RCC 7860 (cell line): ENCODE data around the gene FOXP3.

Experiments
- DNase-seq: peaks from one replicate; pipeline ENCODE4 v3.0.0-alpha.2; 2015; ENCODE audit warnings: low spot score
- FAIRE-seq: peaks from 2 replicates; lab custom pipeline; 2012; peaks lifted over from hg19 to GRCh38; lab: Jason Lieb, UNC

The FOXP3 gene

GRCh38 chrX:49276207-49276606 lies 11.7 kb upstream of the FOXP3 start:
- FAIRE-seq (no peak), DNase-seq (no peak)

DNA sequence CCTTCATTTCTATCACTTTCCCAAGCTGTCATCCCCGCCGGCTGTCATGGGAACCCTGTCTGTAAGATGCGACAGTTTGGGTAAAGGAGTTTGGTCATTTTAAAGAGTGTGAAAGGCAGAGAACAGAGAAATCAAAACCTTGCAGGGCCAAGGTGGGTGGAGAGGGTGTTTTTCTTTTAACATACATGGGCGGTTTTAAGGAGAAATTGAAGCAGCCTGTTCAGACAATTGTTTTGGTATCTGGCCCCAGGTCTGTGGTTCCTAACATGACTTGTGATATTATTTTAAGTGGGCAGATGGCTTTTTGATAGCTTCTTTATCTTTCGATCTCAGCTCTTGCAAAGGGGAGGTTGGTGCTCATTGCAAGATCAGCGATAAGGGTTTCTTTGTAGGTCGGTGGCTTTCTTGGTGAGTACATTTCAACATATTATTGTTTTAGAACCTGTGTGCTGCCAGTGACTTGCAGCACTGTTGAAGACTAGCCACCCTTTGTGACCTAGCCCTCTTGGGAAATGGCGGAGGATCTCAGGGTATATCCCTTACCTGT lies 8.7 kb upstream of the FOXP3 start:
- FAIRE-seq (no peak), DNase-seq (no peak)

DNA sequence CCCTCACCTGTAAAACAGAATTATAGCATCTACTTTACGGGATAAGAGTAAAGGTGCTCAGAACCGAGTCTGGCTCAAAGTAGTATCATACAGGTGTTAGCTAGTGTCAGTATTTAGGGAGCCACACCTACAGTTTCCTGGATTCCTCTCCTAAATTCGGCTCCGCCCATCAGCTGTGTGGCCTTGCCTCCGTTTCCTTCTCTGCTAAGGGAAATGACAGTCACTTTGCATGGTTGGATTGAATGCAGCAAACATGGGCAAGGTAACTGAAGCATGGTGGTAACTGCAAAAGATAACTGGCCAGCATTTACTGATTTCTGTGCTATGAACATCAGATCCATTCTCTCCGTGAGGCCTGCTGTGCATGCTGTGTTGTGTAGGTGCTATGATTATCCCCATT lies 7.9 kb upstream of the FOXP3 start:
- FAIRE-seq (no peak), DNase-seq (no peak)

DNA sequence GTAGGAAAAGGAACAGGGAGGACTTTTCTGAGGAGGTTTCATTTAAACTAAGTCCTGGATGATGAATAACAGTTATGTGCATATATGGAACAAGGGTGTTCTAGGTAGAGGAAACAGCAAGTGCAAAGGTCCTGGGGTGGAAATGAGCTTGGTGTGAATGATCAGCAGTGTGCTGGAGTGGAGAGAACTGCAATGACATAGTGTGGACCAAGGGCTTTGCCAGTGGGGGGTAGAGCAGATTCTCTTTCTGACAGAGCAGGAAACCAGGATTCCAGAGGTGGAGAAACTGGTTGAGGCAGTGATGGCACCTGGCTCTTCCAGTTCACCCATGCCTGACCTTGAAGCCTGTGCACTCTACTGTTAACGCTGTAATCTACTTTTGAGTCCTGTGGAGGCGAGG lies 6.8 kb upstream of the FOXP3 start:
- FAIRE-seq (no peak), DNase-seq (no peak)

DNA sequence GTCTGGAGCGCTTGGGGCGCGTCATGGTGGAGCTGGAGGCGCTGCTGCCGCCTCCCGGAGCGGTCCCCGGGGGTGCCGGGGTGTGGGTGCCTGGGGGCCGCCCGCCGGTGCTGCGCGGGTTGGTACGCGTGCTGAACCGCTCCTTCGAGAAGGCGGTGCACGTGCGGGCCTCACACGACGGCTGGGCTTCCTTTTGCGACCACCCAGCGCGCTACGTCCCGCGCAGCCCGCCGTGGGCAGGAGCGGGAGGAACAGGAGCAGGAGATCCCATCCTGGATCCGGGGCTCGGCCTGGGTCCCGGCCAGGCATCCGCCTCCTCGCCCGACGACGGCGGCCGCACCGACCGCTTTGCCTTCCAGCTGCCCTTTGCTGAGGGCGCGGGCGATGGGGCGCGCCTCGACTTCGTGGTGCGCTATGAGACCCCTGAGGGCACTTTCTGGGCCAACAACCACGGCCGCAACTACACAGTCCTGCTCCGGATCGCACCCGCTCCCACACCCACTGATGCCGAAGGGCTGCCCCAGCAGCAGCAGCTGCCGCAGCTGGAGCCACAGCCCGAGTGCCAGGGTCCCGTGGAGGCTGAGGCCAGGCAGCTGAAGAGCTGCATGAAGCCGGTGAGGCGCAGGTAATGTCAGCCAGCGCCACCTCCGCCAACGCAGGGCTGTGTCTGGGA lies 5.9 kb upstream of the FOXP3 start:
- FAIRE-seq (no peak), DNase-seq (no peak)

GRCh38 chrX:49269767-49270248 lies 5.3 kb upstream of the FOXP3 start, which contains the start of gene PPP1R3F:
TSS of gene PPP1R3F (plus strand) at chrX:49269793. CDS start at chrX:49269870, 77 bp downstream.
- DNase-seq (no peak), FAIRE-seq (no peak)

- peak; percentile 95 for DNase-seq
- peak; percentile 93 for FAIRE-seq
Measured at GRCh38 chrX:49269010-49269766, 4.7 kb upstream of the FOXP3 start.

GRCh38 chrX:49268702-49269009 lies 4.1 kb upstream of the FOXP3 start:
- FAIRE-seq, result no peak

DNA sequence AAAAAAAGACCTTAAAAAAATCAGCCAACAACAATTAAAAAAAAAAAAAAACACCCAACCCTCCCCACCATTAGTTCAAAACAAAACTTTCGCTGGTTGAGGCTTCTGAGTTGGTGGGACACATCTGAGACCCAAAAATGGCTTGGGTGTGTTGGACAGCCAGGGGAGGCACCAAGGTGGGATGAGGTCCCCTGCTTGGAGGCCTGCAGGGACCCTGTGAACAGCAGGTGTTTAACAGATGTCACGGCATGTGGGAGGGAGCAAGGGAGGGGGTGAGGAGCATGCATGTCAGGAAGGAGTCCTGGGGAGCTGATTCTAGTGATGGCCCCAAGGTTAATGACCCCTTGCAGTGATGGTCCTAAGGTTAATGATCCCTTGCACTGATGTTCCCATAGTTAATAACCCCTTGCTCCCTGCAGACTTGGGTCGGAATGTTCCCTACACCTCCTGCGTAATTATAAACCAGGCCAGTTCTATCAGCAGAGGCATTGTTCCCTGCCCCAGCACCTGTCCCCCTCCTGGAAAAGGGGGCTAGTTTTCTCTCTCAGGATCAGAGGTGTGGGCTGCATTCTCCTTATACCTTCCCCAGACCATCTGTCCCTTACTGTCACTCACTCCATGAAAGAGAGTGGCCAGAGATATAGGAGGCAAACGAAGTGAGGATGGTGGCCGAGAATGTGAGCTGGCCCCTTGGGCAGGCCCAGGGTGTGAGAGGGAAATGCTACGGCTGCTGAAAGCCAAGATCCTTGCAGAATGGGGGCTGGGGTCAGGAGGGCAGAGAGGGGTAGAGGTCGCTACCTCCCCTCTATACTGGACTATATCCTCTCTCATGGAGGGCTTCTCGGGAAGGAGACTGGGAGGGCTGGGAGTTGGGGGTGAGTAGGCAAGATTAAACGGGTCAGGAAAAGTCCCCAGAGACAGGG lies 2.3 kb upstream of the FOXP3 start:
- FAIRE-seq (no peak), DNase-seq (no peak)

More at GRCh38 chrX:49268702-49269009, 4.1 kb upstream of the FOXP3 start:
- DNase-seq, result no peak

GRCh38 chrX:49263631-49264030 lies 879 bp downstream of the FOXP3 start:
- FAIRE-seq, result no peak
- no peak for DNase-seq

DNA sequence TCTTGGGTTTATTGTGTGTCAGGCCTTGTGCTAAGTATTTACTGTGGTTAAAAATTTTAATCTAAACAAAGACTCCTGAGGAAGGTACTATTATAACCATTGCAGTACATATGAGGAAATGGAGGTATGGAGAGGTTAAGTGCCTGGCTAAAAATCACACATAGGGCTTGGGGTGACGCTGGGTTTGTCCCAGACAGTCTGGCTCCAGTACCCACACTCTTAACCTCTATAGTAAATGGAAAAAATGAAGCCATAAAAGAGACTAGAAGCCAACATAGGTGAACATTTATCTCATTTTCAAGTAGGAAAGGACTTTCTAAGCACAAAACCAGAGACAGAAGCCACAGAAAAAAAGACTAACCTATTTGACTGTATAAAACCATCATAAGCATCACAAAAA lies 1.9 kb downstream of the FOXP3 start:
- no peak for FAIRE-seq
- no peak for DNase-seq

DNA sequence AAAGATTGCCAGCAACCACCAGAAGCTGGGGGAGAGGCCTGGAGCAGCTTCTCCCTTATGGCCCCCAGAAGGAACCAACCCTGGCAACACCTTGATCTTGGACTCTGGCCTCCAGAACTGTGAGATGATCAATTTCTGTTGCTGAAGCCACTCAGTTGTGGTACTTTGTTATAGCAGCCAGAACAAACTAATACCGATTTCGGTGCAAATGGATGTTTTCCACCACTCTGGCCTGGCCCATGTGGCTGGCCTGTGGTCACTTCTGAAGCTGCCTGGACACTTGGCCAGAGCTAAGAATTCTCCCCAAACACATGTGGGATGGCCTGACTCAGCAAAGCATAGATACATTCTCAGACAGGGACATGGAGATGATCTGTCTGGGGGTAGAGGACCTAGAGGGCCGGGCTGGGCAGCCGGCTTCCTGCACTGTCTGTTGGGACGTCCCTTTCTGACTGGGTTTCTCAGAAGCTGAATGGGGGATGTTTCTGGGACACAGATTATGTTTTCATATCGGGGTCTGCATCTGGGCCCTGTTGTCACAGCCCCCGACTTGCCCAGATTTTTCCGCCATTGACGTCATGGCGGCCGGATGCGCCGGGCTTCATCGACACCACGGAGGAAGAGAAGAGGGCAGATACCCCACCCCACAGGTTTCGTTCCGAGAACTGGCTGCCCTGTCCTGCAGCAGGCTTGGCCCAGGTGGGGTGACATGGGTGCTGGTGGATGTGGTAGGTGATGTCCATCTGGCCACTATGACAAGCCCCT lies 4.1 kb downstream of the FOXP3 start:
- DNase-seq (no peak), FAIRE-seq (no peak)

DNA sequence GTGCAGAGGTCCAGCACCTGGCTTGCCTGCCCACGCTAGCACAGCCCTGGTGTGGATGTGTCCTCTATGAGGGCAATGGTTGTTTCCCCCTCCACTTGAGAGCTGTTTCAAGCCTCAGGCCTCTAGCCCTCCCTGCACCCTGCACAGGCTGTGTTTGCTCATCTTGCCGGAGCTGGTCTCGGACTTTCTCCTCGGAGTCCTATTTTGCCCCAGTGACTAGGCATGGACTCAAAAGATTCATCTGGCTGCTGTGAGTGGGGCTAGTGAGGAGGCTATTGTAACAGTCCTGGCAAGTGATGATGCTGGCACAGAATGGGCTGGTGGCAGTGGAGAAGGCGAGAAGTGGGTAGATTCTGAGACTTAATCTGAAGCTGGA lies 5.8 kb downstream of the FOXP3 start:
- DNase-seq, result no peak
- no peak for FAIRE-seq

GRCh38 chrX:49257846-49258748 lies 6.4 kb downstream of the FOXP3 start:
- DNase-seq (no peak), FAIRE-seq (no peak)

GRCh38 chrX:49257074-49257790 lies 7.3 kb downstream of the FOXP3 start:
- FAIRE-seq (no peak), DNase-seq (no peak)

- FAIRE-seq, result no peak
- DNase-seq, result no peak
Measured at GRCh38 chrX:49256268-49256995, 8.1 kb downstream of the FOXP3 start.

- FAIRE-seq (no peak), DNase-seq (no peak)
Measured at GRCh38 chrX:49254639-49255038, 9.9 kb downstream of the FOXP3 start.

GRCh38 chrX:49251325-49251724 lies 13.2 kb downstream of the FOXP3 start:
- no peak for DNase-seq
- no peak for FAIRE-seq
